ENCODE measurements around the gene SWT1.

SWT1 gene

DNA sequence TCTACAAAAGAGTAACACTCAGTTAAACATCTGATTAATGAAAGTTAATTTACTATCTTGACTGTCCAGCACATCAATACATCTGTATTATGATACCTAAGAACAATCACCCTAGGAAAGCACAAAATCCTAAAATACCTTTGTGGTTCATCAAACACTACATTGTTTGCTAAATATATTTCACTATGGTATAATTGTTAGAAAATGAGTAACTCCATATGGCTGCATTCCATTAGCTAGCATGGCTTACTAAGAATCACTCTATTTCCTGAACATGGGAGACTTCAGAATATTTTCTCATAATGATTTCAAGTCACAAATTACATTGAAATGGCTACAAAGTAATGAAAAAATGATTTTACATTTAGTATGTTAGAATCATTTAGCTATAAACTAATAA is 12.7 kb upstream of the SWT1 start:
- no peak for TF ChIP-seq POLR2AphosphoS5 (IDR thresholded peaks at IDR 0.05; ENCODE audit: low read depth, low read length)
- TF ChIP-seq, protein P1, sequence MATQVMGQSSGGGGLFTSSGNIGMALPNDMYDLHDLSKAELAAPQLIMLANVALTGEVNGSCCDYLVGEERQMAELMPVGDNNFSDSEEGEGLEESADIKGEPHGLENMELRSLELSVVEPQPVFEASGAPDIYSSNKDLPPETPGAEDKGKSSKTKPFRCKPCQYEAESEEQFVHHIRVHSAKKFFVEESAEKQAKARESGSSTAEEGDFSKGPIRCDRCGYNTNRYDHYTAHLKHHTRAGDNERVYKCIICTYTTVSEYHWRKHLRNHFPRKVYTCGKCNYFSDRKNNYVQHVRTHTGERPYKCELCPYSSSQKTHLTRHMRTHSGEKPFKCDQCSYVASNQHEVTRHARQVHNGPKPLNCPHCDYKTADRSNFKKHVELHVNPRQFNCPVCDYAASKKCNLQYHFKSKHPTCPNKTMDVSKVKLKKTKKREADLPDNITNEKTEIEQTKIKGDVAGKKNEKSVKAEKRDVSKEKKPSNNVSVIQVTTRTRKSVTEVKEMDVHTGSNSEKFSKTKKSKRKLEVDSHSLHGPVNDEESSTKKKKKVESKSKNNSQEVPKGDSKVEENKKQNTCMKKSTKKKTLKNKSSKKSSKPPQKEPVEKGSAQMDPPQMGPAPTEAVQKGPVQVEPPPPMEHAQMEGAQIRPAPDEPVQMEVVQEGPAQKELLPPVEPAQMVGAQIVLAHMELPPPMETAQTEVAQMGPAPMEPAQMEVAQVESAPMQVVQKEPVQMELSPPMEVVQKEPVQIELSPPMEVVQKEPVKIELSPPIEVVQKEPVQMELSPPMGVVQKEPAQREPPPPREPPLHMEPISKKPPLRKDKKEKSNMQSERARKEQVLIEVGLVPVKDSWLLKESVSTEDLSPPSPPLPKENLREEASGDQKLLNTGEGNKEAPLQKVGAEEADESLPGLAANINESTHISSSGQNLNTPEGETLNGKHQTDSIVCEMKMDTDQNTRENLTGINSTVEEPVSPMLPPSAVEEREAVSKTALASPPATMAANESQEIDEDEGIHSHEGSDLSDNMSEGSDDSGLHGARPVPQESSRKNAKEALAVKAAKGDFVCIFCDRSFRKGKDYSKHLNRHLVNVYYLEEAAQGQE (IDR thresholded peaks at IDR 0.05; ENCODE audit: insufficient read depth in 1 of 2, low read depth in 2 of 2, low read length in 2 of 2), result no peak
- no peak for TF ChIP-seq FOXP2 (optimal IDR thresholded peaks at IDR 0.05; ENCODE audit: borderline replicate concordance, extremely low read depth, extremely low read length, insufficient read depth)
- no peak for TF ChIP-seq TAF1 (IDR thresholded peaks at IDR 0.05; ENCODE audit: borderline replicate concordance, insufficient read depth, low read length)
- no peak for TF ChIP-seq SIN3A (IDR thresholded peaks at IDR 0.05; ENCODE audit: borderline replicate concordance, insufficient read depth, low read length)

DNA sequence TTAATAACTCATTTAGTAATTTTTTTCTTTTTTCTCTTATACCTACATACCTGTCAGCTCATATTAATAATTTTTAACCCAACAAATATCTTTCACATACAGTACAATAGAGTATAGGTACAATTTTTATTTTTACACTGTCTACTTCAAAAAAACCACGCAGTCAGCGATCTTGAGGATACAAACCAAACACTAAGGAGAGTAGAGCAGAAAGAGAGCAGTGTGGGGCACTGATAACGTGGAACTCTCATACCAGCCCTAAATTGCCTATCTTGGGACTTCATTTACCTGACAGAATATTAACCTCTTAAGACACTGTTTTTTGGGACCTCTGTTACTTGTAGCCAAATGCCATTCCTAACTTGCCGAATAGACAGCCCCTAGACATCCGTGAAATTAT is 5.8 kb upstream of the SWT1 start:
- TF ChIP-seq SIN3A (IDR thresholded peaks at IDR 0.05; ENCODE audit: borderline replicate concordance, insufficient read depth, low read length) (no peak), TAF1 (IDR thresholded peaks at IDR 0.05; ENCODE audit: borderline replicate concordance, insufficient read depth, low read length) (no peak), POLR2AphosphoS5 (IDR thresholded peaks at IDR 0.05; ENCODE audit: low read depth, low read length) (no peak), FOXP2 (optimal IDR thresholded peaks at IDR 0.05; ENCODE audit: borderline replicate concordance, extremely low read depth, extremely low read length, insufficient read depth) (no peak)
- TF ChIP-seq, protein P1 (IDR thresholded peaks at IDR 0.05; ENCODE audit: insufficient read depth in 1 of 2, low read depth in 2 of 2, low read length in 2 of 2), result no peak

DNA sequence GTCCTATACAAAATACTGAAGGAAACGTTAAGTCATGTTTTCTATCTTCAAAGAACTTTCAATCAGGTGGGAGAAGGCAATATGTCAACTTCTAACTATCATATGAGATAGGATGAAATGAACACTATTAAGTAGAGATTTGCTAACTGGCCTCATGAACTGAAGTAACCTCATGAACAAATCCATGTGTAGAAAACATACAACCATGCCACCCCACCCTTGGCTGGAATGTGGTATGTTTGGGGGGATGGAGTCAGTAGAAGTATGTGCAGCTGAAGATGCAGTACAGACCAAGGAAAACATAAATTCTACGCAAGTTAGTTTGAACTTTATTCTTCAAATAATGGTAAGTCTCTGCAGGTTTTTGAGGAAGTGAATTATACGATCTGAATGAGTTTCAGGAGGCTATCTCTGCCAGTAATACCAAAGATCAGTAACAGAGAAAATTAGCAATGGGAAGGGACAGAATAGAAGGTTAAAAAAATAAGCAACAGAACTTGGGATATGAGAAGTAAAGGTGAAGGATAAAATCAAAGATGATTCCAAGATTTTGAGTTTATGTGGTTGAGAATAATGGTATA is 4.7 kb upstream of the SWT1 start:
- TF ChIP-seq POLR2AphosphoS5 (IDR thresholded peaks at IDR 0.05; ENCODE audit: low read depth, low read length) (no peak), FOXP2 (optimal IDR thresholded peaks at IDR 0.05; ENCODE audit: borderline replicate concordance, extremely low read depth, extremely low read length, insufficient read depth) (no peak), SIN3A (IDR thresholded peaks at IDR 0.05; ENCODE audit: borderline replicate concordance, insufficient read depth, low read length) (no peak), TAF1 (IDR thresholded peaks at IDR 0.05; ENCODE audit: borderline replicate concordance, insufficient read depth, low read length) (no peak)
- TF ChIP-seq, protein P1 (IDR thresholded peaks at IDR 0.05; ENCODE audit: insufficient read depth in 1 of 2, low read depth in 2 of 2, low read length in 2 of 2), result no peak

DNA sequence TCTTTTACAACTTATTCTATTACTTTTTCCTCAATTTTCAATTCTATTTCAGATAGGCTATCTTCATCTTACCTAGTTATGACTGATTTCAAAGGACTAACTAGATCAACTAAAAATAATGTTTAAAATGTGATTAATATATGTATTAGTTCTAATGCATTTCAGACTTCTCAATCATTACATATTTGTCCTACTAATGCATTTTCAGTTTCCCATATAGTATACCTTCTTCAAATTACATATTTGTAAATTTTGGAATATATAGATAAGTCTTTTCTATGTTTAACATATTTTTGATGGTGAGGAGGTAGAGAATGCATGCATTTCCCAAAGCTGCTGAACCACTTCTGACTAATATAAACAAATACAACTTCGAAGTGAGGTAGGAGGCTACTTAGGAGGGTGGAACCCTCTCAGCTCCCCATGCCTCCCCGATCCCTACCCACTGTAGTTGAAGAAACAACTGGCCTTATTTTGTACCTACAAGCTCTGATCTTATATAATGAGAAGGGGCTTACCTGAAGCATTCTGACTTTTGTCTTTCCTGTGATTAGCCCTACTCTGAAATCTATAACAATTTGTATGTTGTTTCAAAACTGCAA is 2.0 kb upstream of the SWT1 start:
- no peak for TF ChIP-seq FOXP2 (optimal IDR thresholded peaks at IDR 0.05; ENCODE audit: borderline replicate concordance, extremely low read depth, extremely low read length, insufficient read depth)

DNA sequence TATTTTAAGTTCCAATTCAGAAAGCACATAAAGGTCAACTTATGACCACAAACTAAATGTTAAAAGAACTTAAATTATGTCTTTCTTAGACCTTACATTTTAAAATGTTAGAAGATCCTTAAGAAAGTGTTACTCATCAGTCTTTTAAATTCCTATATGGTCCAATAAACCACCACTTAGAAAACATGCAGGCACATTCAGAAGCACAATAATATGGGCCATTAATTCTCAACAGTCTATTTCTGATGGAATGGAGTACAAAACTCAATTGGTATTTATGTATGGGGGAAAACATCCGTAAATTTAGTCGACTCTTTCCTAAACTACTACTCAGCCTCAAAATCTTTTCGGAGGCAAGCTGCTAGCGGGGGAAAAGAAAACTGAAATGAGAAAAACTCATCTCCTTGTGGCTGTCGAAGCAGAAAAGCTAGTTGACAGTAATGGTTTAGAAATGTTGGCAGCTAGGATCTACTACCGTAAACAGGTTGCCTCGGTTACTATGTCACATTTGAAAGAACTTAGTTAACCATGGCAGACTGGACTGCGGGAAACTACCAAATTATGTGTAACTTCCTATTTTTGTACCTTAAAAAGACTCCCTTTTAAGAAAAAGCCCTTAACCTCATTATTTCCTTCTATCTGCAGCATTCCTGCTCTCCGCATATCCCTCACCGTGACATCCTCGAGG is 1.2 kb upstream of the SWT1 start:
- TF ChIP-seq, protein P1 (IDR thresholded peaks at IDR 0.05; ENCODE audit: insufficient read depth in 1 of 2, low read depth in 2 of 2, low read length in 2 of 2), result no peak
- TF ChIP-seq TAF1 (IDR thresholded peaks at IDR 0.05; ENCODE audit: borderline replicate concordance, insufficient read depth, low read length) (no peak), POLR2AphosphoS5 (IDR thresholded peaks at IDR 0.05; ENCODE audit: low read depth, low read length) (no peak), FOXP2 (optimal IDR thresholded peaks at IDR 0.05; ENCODE audit: borderline replicate concordance, extremely low read depth, extremely low read length, insufficient read depth) (no peak), SIN3A (IDR thresholded peaks at IDR 0.05; ENCODE audit: borderline replicate concordance, insufficient read depth, low read length) (no peak)

Data from PFSK-1 (cell line).